Measurements from ENCODE around the gene TBC1D22A.
A peak's percentile ranks its signal among the peaks of the same experiment; 100 is the strongest.

TBC1D22A gene, protein sequence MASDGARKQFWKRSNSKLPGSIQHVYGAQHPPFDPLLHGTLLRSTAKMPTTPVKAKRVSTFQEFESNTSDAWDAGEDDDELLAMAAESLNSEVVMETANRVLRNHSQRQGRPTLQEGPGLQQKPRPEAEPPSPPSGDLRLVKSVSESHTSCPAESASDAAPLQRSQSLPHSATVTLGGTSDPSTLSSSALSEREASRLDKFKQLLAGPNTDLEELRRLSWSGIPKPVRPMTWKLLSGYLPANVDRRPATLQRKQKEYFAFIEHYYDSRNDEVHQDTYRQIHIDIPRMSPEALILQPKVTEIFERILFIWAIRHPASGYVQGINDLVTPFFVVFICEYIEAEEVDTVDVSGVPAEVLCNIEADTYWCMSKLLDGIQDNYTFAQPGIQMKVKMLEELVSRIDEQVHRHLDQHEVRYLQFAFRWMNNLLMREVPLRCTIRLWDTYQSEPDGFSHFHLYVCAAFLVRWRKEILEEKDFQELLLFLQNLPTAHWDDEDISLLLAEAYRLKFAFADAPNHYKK

DNA sequence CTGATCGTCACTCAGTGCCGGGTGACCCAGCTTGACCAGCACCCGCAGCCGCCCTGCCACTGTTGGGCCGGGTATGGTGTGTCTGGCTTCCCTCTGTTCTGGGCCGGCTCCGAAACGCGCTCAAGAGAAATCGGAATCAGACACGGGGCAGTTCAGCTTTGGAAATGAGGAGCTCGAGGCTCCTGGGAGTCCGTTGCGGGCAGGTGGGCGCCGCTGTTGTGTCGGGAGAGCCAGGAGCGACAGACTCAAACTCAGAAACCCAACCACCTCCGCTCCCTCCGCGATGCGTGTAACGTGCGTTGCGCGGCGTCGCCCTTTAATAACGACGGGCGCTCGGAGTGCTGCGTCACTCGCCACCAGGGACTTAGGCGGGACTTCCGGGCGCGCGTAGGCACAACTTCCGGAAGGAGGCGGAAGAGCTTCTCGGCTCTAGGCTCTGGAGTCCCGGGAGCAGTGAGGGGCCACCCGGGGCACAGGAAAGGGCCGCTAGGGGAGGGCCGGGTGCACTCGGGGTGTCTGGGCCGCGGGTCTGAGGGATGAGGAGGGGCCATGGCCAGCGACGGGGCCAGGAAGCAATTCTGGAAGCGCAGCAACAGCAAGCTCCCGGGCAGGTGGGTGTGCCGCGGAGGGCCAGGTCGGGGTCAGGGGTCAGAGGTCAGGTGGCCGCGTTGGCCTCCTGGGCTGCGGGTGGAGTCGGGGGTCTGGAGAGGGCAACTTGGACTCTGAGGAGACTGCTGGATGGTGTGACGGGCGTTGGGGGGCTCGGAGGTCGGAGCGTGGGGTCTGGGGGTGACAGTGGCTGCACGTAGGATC is at the start of gene TBC1D22A:
TSS of gene TBC1D22A (plus strand) at position 413 of the 813 bp plus-strand sequence. CDS start at position 550, 137 bp downstream.
- TF ChIP-seq, protein P1, sequence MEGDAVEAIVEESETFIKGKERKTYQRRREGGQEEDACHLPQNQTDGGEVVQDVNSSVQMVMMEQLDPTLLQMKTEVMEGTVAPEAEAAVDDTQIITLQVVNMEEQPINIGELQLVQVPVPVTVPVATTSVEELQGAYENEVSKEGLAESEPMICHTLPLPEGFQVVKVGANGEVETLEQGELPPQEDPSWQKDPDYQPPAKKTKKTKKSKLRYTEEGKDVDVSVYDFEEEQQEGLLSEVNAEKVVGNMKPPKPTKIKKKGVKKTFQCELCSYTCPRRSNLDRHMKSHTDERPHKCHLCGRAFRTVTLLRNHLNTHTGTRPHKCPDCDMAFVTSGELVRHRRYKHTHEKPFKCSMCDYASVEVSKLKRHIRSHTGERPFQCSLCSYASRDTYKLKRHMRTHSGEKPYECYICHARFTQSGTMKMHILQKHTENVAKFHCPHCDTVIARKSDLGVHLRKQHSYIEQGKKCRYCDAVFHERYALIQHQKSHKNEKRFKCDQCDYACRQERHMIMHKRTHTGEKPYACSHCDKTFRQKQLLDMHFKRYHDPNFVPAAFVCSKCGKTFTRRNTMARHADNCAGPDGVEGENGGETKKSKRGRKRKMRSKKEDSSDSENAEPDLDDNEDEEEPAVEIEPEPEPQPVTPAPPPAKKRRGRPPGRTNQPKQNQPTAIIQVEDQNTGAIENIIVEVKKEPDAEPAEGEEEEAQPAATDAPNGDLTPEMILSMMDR (IDR thresholded peaks at IDR 0.05): no peak
- peak within 1 kb of the TSS; percentile 96 for H3K4me3 ChIP-seq
- peak; percentile 95 for DNase-seq (ENCODE audit: low spot score)
- H3K27ac ChIP-seq: peak within 1 kb of the TSS; percentile 92 to 98

DNA sequence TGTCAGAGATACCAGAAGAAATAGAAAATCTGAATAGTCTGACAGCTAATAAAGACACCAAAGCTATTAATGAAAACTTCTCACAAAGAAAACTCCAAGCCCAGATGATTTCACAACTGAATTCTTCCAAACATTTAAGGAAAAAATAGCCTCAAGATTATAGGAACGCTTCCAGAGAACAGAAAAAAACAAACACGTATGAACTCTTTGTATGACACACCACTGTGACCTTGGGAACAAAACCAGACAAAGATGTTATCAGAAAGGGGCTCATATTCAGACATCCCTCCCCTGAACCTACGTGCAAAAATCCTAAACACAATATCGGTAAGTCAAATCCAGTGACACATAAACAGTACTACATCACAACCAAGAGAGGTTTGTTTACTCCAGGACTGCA is 47.9 kb upstream of the TBC1D22A start:
- TF ChIP-seq, protein P1 (IDR thresholded peaks at IDR 0.05): no peak
- Histone ChIP-seq H3K27ac (no peak overlapping the region), H3K4me3 (no peak overlapping the region)
- no peak for DNase-seq (ENCODE audit: low spot score)

DNA sequence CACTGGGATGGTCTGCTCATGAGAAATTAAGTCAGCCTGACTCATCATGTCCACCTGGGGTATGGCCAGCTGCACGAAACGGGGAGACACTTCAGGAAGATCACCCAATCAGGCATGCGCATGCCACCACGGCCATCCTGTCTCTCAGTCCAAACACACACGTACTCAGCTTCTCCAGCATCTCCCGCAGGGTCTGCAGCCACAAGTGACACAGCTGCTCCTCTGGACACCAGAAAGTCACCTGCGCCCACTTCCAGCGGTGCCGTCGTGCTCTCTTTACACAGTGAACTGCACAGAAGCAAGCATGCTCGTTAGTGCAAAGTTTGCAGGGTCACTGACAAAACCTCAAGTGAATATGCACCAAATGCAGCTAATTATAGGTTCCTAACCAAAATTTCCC is 42.5 kb upstream of the TBC1D22A start:
- H3K27ac ChIP-seq: no peak overlapping the region
- no peak overlapping the region for H3K4me3 ChIP-seq
- TF ChIP-seq, protein P1 (IDR thresholded peaks at IDR 0.05): no peak
- no peak for DNase-seq (ENCODE audit: low spot score)

DNA sequence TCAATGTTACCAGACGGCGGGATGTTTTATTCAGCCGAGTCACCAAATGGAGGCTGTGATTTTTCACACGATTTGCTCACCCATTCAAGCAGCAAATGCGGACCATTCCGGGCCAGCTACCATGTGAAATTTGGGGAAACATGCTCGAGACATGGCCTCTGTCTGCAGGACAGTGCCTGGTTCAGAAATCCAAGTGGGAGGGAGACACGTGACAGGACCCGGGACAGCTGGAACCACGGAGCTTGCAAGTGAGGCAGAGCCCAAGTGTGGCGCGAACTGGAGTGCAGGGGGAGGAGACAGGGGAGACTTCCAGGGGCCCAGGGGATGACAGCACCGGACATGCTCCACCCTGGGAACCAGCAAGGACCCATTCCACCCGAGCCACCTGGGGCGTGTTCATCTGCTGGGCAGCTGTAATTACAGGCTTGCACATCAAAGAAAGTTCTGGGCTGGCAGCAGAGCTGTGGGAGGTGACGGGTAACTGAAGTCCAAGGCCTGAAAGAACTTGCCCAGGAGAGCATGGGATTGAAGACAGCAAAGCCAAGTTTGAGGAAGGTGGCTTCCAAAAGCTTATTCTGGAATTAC is 40.9 kb upstream of the TBC1D22A start:
- Histone ChIP-seq H3K4me3 (no peak overlapping the region), H3K27ac (no peak overlapping the region)
- TF ChIP-seq, protein P1 (IDR thresholded peaks at IDR 0.05): no peak
- no peak for DNase-seq (ENCODE audit: low spot score)

DNA sequence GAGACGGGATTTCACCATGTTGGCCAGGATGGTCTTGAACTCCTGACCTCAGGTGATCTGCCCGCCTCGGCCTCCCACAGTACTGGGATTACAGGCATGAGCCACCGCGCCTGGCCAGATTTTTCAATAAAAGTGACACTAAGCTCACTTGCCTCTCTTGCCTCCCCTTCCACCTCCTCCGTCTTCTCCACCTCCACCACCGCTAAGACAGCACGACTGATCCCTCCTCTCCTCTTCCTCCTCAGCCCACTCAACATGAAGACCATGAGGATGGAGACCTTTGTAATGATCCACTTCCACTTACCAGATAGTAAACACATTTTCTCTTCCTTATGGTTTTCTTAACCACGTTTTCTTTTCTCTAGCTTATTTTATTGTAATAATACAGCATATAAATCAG is 38.6 kb upstream of the TBC1D22A start:
- Histone ChIP-seq H3K27ac (no peak overlapping the region), H3K4me3 (no peak overlapping the region)
- TF ChIP-seq, protein P1 (IDR thresholded peaks at IDR 0.05): no peak
- DNase-seq (ENCODE audit: low spot score): no peak

DNA sequence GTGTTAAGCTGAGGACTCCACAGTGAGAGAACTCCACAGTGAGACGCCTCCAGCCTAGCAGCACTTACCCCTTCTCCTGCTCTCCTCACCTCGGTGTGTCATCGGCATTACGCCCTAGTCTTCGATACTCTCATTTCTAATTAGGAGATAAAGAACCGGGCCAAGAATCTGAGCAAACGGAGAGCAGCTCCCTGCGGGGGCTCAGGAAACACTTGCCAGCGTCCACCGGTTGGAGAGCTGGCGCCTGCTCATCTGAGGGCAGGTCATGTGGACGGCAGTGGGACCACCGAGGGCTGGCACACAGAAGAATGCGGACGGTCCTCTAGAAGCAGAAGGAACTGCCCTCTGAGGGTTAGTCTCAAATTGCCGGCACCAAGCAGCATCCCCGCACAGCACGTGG is 37.4 kb upstream of the TBC1D22A start:
- H3K4me3 ChIP-seq: no peak overlapping the region
- TF ChIP-seq, protein P1 (IDR thresholded peaks at IDR 0.05): no peak
- no peak for DNase-seq (ENCODE audit: low spot score)
- H3K27ac ChIP-seq: no peak overlapping the region
